Adrenal gland (tissue), 12 donors: ENCODE data around the gene OOSP1. TPM values are rescaled to one million over a fixed set of nuclear protein-coding genes. Genes with fewer than 3 reads are reported as not detected.

Source experiments
- polyA plus RNA-seq, 3 donors: library from polyadenylated mRNA; stranded (reverse); fragments of 200-250 nt in 2 of 3; fragments of 350-450 nt in 1 of 3; fragmentation: Illumina TruSeq in 1 of 3; extraction: RNeasy Lipid Tissue Mini Kit (QIAGEN cat#74804) in 1 of 3; gene quantifications; one replicate each; pipeline ENCODE4 v1.2.3, GENCODE V29; 2013 to 2014
- total RNA-seq, 9 donors: library from RNA; depleted of rRNA in 4 of 9; stranded (reverse); fragments of >200 nt in 4 of 9; fragments of 120-200 nt in 1 of 9; fragmentation: NEBNext Ultra II Directional in 1 of 9; extraction: Animal tissue kit (Norgen Biotek cat#: 25700) in 1 of 9; gene quantifications; one replicate each; pipeline versions ENCODE4 v1.1.0 to v1.2.4, GENCODE V29; 2013 to 2023
- donor health status: healthy with polysubstance abuse.
- donor health status: Bipolar disorder and iron deficiency.
- donor health status: DM: yes; HTN: yes; CAD: no.
- donor health status: DM: no; HTN: no; CAD: no.
- donor health status: DM: no; HTN: no; CAD: no.
- donor health status: DM: yes; HTN: yes; CAD: no.

OOSP1 gene
- total and polyA plus RNA-seq, 12 donors: not detected

Other genes with a start within 250 kb of the OOSP1 start
- not detected for gene OR10V1, start 224.6 kb upstream of the OOSP1 start, total RNA-seq
- gene OR10V1, start 224.6 kb upstream of the OOSP1 start, polyA plus RNA-seq: not detected
- 10 to 100 TPM; 18.4 to 63.2 (median 43.2) TPM for gene STX3, start 183.1 kb upstream of the OOSP1 start, total RNA-seq
- gene STX3, start 183.1 kb upstream of the OOSP1 start, polyA plus RNA-seq: 10 to 100 TPM; 12.3 to 26.3 (median 24.7) TPM
- 100 to 1,000 TPM in 1 of 9 donors, 10 to 100 TPM in 8; 47.5 to 101 (median 73.8) TPM for gene MRPL16, start 127.7 kb upstream of the OOSP1 start, total RNA-seq
- gene MRPL16, start 127.7 kb upstream of the OOSP1 start, polyA plus RNA-seq: 100 to 1,000 TPM in 2 of 3 donors, 10 to 100 TPM in 1; 61.5 to 143 (median 107) TPM
- under 1 TPM in 1 of 9 donors, not detected in 8; 0.06 TPM for gene CBLIF, start 92.9 kb upstream of the OOSP1 start, total RNA-seq
- not detected for gene CBLIF, start 92.9 kb upstream of the OOSP1 start, polyA plus RNA-seq
- gene TCN1, start 71.9 kb upstream of the OOSP1 start, total RNA-seq: under 1 TPM in 2 of 9 donors, not detected in 7; 0.32 to 0.78 TPM
- not detected for gene TCN1, start 71.9 kb upstream of the OOSP1 start, polyA plus RNA-seq
- not detected for gene OOSP3, start 59.6 kb upstream of the OOSP1 start, total RNA-seq
- not detected for gene OOSP3, start 59.6 kb upstream of the OOSP1 start, polyA plus RNA-seq
- not detected for gene OOSP4A, start 25.6 kb downstream of the OOSP1 start, total RNA-seq
- gene OOSP4A, start 25.6 kb downstream of the OOSP1 start, polyA plus RNA-seq: not detected
- gene OOSP4B, start 78.7 kb downstream of the OOSP1 start, total RNA-seq: not detected
- gene OOSP4B, start 78.7 kb downstream of the OOSP1 start, polyA plus RNA-seq: not detected
- gene OOSP2, start 102.0 kb downstream of the OOSP1 start, total RNA-seq: not detected
- gene OOSP2, start 102.0 kb downstream of the OOSP1 start, polyA plus RNA-seq: not detected
- gene MS4A3, start 118.2 kb downstream of the OOSP1 start, total RNA-seq: under 1 TPM in 1 of 9 donors, not detected in 8; 0.22 TPM
- gene MS4A3, start 118.2 kb downstream of the OOSP1 start, polyA plus RNA-seq: not detected
- gene MS4A2, start 150.2 kb downstream of the OOSP1 start, total RNA-seq: under 1 TPM in 3 of 9 donors, not detected in 6; 0.06 to 0.11 (median 0.06) TPM
- gene MS4A2, start 150.2 kb downstream of the OOSP1 start, polyA plus RNA-seq: under 1 TPM in 2 of 3 donors, not detected in 1; 0.03 to 0.16 TPM
- gene MS4A6A, start 244.7 kb downstream of the OOSP1 start, total RNA-seq: 100 to 1,000 TPM in 6 of 9 donors, 10 to 100 TPM in 3; 28.6 to 204 (median 150) TPM
- 100 to 1,000 TPM in 1 of 3 donors, 10 to 100 TPM in 2; 49.7 to 114 (median 57.1) TPM for gene MS4A6A, start 244.7 kb downstream of the OOSP1 start, polyA plus RNA-seq